HG02571 (cell line): Measurements from ENCODE around the gene GPRC6A.
"Not testable (repeated sequence)": the region's sequence is repeated elsewhere in the genome, so short reads cannot be mapped to it uniquely, and the experiment has no call there.

Experiments used
- ATAC-seq: cut with Tn5 transposase; IDR thresholded peaks from one replicate; pipeline ENCODE4 v1.9.1; 2021; ENCODE audit warnings: mild to moderate bottlenecking, moderate library complexity; ENCODE audit not compliant: unreplicated experiment

The GPRC6A gene, protein sequence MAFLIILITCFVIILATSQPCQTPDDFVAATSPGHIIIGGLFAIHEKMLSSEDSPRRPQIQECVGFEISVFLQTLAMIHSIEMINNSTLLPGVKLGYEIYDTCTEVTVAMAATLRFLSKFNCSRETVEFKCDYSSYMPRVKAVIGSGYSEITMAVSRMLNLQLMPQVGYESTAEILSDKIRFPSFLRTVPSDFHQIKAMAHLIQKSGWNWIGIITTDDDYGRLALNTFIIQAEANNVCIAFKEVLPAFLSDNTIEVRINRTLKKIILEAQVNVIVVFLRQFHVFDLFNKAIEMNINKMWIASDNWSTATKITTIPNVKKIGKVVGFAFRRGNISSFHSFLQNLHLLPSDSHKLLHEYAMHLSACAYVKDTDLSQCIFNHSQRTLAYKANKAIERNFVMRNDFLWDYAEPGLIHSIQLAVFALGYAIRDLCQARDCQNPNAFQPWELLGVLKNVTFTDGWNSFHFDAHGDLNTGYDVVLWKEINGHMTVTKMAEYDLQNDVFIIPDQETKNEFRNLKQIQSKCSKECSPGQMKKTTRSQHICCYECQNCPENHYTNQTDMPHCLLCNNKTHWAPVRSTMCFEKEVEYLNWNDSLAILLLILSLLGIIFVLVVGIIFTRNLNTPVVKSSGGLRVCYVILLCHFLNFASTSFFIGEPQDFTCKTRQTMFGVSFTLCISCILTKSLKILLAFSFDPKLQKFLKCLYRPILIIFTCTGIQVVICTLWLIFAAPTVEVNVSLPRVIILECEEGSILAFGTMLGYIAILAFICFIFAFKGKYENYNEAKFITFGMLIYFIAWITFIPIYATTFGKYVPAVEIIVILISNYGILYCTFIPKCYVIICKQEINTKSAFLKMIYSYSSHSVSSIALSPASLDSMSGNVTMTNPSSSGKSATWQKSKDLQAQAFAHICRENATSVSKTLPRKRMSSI

DNA sequence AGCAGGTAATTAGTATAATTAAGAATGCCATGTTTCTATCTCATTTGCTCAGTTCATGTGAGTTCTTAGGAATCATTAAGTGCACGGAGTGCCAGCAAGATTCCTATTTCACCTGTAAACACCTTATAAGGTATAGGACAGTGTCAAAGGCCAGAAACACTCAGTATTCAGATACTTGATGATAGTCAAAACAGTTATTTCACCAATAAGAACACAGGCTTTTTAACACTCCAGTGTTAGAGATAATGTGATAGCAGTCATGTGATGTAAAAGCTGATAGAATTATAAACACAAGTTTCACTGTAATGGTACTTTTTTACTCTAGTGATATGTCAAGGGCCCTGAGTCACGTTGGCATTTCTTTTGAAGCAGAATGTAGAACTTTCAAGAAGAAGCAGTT is at the start of gene GPRC6A:
Gene GPRC6A (minus strand): TSS at position 101 of the 400 bp plus-strand sequence. CDS start 70 bp downstream, at position 31.
- no peak for ATAC-seq

DNA sequence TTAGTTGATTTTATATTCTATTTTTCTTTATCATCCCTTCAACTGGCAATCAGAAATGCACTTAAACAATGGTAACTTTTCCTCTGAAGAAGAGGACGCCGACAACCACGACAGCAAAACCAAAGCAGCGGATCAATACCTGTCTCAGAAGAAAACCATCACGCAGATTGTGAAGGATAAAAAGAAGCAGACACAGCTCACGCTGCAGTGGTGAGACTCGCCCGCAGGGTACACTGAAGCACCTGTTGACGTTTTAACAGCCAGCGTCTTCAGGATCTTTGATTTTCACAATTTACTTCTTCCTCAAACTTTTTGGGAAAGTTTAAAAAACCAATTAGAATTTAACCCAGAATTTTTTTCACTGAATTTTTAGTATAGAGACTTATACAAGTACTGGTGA is 48.9 kb upstream of the GPRC6A start:
- ATAC-seq = no peak

DNA sequence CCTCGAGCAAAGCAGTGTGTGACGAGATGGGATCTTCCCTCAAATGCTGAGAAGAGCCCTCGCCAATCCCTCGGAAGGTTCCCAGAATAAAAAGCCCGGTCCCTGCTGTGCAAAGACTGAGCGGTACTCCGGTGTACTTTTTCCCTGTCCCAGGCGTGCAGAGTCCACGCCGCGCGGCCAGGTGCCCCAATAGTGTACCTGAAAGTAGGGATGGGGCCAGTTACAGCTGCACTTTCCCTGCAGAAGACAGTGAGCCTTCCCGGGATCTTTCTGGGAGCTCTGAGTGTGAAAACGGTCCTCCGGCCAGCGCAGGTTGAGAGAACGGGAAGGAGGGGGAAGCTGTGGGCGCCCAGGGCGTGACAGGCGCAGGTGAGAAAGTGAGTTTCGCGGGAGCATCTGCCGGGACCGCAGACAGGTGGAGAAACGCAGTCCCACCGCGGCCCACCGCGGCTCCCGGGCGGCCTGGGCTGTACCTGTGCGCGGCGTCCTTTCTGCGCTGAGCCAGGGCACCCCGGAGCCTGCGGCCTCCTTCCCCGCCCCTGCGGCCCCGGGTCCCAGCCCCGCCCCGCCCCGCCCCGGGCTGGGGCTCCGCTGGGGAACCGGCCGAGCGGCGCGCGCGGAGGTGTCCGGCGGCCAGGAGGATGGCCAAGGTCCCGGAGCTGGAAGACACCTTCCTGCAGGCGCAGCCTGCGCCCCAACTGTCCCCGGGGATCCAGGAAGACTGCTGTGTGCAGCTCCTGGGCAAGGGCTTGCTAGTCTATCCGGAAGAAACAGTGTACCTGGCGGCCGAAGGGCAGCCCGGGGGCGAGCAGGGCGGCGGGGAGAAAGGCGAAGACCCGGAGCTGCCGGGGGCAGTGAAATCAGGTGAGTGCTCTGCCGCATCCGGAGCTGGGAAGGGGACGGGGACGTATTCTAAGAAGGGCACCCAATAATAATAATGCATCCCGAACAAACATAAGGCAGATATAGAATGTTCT is 48.0 kb upstream of the GPRC6A start, which contains the start of gene RFX6:
Gene RFX6 (plus strand): TSS at position 608 of the 977 bp plus-strand sequence. CDS start 34 bp downstream, at position 642.
- no peak for ATAC-seq

DNA sequence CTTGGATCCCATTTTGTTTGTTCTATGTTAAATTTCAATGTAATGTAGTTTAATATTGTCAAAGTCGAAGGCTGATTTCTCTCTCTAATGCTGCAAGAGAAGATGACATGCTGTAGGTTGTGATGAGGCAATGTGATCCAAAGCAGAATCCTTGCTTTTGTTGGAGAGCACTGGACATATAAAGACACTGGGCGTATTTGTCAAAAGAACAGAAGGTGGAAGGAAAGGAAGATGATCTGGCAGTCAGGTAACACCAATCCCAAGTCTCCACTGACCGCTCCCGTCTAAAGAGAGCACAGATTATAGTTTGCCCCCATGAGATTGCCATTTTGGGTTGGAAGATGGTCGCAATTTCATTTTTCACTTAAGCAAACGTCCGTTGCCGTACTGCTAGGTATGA is 47.2 kb upstream of the GPRC6A start:
- no peak for ATAC-seq

DNA sequence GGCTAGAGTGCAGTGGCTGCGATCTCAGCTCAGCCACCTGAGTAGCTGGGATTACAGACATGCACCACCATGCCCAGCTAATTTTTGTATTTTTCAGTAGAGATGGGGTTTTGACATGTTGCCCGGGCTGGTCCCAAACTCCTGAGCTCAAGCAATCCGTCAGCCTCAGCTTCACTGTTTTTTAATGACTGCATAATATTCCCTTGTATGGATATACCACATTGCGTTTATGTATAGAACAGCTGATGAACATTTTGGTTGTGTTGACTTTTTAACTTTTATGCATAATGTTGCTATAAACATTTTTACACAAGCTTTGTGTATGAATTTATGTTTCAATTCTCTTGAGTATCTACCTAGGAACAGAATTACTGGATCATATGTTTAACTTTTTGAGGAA is 43.9 kb upstream of the GPRC6A start:
- no peak for ATAC-seq

DNA sequence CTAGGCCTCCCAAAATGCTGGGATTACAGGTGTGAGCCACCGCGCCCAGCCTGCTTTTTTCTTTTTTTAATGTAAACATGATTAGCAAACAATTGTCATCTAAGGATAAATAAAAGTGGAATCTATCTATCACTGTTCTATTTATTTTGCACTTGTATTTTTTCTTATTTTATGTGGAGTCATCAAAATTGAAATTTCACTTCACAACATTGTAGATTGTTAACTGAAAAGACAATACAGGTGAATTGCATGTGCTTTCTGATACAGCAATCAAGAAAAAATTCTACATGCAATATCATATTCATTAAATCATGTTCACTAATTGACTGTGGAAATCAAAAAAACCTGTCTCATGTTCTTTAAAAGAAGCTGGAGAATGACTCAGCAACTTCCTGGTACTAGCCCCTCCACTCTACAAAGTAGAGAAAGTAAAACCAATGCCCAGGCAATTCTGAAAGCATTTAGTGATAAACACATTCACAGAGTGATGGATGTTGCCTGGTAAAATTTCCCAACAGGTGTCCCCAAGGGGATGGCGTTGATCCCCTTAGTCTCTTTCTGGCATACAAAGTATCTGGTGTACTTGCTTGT is 37.5 kb upstream of the GPRC6A start:
- ATAC-seq = peak; percentile 61

DNA sequence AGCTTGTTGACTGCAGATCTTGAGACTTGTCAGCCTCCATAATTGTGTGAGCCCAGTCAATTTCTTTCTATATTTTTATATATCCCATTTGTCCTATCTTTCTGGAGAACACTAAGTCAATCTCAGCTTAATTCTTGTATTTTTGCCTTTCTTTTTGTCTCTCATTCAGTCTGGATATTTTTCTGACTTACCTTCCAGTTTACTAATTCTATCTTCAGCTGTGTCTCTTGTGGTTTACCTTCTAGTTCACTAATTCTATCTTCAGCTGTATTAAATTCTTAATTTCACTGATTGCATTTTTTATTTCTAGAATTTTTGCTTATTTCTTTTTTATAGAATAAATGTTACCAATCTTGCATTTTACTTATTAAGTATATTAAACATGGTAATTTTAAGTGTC is 30.4 kb upstream of the GPRC6A start:
- no peak for ATAC-seq

DNA sequence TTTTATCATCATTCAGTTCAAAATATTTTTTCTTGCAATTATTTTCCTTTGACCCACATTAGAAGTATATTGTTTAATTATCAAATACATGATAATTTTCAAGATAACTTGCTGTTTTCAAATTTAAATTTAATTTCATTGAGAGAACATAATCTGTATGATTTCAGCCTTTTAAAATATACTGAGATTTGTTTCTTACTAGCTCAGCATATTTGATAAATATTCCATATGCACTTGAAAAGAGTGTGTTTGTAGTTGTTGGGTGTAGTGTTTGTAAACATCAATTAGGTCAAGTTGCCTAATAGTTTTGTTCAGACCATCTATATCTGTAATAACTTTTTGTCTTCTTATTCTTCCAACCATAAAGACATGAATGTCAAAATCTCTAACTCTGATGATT is 29.2 kb upstream of the GPRC6A start:
- no peak for ATAC-seq

DNA sequence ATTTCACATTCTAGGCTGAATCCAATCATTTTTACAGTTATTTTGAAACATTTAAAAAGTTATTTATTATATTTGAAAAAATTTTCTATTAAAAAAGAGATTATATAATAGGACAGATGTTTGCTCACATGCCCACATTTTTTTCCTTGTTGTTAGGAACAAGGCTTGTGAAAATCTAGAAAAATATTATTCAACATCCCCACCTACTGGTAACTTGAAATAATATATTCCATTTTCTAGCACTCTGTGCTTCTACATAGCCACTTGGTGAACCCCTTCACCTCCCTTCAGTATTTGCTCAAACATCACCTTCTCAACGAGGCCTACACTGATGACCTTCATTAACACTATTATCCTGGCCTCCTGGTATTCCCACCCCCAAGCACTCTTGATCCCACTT is 18.3 kb upstream of the GPRC6A start:
- ATAC-seq = no peak

DNA sequence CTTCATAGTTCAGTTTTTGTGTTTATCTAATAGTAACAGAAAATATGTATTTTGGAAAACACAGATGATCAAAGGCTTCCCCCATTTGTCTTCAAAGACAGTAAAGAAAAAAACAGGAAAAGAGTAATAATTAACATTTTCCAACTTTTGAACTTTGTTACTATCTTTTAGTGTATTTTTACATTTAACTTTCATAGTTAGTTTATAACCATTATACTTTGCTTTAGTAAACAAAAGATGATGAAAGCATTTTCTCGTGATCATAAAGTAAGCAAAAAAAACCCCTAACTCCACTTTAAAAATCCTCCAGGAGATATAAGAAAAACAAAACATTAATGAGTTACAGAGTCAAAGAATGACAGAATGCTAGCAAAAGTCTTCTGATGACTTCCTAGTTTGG is 13.6 kb upstream of the GPRC6A start:
- ATAC-seq = no peak

DNA sequence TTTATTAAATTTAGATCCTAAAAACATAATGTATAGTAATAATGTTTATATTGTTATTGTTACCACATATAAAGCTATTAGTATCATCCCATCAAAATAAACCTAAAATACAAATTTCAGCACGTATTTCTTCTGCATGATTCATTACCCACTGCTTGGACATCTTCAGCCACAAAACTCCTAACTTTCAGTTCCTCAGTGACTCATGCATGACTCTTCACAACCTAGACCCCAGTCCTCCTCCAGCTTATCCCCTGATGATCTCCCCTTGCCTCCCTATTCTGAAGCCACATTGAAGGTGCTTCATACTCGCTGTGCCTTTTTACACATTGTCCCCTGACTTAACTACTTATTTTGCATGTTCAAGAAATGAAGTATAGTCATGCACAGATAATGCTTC is 11.2 kb upstream of the GPRC6A start:
- ATAC-seq = no peak

DNA sequence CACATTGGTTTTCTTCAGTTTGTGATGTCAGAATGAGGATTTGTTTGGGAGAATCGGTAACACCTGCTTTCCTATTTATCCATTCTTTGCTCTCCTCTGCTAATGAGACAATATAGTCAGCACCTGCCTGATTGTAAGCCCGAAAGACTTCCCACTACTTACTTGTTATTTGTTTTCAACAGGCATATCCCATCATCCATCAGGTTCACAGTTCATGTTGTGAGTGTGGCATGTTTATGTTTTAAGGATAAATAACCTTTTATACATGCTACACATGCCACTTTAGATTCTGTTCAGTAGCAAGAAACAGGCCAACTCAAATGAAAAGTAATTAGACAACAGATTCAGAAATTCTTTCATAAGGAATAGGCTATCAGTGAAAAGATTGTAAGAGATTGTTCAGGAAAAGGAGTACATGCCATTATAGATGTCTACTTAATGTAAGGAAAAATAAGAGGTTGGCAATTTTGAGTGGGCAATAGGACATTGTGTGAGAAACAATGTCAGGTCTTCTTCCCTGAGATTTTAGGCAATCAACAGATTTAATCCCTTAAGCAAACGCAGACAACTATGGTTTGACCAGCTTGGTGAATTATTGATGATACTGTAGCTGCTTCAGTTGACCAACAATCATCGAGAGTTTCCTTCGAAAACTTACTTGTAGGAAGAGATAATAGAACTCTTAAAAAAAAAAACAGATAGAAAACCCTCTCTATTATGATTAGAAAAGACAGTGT is 7.9 kb upstream of the GPRC6A start:
- ATAC-seq = no peak

DNA sequence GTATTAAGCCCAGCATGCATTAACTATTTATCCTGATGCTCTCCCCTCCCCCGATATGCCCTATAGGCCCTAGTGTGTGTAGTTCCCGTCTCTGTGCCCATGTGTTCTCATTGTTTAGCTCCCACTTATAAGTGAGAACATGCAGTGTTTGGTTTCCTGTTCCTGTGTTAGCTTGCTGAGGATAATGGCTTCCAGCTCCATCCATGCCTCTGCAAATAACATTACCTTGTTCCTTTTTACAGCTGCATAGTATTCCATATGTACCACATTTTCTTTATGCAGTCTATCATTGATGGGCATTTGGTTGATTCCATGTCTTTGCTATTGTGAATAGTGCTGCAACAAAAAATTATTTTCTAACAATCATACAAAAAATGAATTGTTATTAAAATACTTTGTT is 5.6 kb upstream of the GPRC6A start:
- ATAC-seq = not testable (repeated sequence)

DNA sequence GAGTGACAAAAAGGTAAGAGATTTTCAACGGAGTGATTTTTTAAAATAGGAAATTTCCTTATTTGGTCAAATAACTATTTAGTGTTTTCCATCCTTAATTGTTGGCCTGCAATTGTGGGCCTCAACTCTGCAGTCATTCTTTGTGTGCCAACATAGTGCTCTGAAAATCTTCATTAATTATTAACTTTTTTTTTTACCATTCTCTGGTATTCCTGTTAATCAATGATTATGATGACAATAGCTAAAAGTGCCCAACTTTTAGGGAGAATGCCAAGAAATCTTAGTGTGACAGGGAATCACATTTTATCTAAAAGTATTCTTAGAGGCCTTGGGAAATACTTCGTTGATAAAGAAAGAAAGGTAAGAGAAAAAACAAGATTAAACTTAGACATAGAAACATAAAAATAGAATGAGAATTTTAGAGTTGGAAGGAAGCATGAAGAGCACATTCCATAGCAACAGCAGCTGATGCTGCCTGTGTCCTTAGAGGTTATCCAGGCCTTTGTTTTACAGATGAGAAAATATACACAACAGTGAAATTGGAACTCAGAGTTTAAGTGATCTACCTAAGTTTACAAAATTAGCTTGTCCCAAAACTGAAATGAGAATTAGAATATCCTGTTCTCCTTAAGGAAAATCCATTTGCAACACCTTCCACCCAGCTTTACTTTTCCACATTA is 1.2 kb downstream of the GPRC6A start:
- no peak for ATAC-seq

DNA sequence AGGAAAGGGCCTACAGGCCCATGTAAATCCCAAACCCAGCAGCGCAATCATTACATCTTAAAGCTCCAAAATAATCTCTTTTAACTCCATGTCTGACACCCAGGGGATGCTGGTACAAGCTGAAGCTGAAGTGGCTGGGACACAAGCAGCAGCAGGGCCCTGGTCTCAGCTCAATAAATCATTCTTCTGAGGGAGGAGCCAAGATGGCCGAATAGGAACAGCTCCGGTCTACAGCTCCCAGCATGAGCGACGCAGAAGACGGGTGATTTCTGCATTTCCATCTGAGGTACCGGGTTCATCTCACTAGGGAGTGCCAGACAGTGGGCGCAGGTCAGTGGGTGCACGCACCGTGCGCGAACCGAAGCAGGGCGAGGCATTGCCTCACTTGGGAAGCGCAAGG is 12.5 kb downstream of the GPRC6A start:
- ATAC-seq = not testable (repeated sequence)

DNA sequence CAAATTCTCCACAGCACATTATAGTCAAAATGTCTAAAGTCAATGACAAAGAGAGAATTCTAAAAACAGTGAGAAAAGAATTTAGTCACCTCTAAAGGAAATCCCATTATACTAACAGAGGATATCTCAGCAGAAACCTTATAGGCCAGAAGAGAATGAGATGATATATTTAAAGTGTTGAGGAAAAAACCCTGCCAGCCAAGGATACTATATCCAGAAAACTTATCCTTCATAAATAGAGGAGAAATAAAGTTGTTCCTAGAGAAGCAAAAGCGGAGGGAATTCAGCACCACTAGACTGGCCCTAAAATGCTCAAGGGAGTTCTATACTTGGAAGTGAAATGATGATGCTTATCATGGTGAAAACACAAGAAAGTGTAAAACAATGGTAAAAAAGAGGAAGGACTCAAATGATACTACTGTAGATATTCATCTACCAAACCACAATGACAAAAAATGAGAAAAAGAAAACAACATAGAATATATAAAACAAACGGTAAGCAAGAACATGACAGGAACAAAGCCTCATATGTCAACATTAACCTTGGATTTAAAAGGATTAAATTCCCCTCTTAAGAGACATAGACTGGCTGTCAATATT is 16.7 kb downstream of the GPRC6A start:
- no peak for ATAC-seq

DNA sequence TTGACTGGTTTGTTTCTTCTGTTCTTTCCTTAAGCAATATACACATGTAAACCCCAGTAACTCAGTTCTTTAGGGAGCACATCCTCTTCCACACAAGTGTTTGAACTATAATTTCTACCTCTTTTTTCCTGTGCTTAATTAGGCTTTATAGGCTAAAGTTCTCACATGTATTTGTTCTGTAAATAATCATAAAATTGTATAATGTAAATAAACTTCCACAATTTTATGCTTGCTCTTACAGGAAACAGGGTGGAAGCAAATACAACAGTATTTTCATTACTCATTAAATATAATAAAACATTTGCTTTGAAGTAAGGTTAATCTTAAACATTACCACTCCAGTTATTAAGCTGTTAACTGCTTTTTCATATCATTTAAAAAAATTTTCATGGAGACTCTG is 26.9 kb downstream of the GPRC6A start:
- no peak for ATAC-seq

DNA sequence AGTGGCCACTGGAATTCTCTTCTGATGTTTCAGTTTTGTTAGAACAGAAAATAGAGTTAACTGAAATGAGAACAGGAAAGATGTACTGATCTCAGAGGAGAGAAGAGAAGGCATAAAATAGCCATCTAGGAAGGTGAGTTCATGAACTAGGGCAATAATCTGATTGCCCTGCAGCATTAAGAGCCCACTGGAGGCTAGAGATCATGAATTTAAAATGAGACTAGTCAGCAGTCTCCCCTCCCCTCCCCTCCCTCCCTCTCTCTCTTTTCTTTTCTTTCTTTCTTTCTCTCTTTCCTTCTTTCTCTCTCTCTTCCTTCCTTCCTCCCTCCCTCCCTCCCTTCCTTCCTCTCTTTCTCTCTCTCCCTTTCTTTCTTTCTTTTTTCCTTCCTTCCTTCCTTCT is 28.9 kb downstream of the GPRC6A start:
- no peak for ATAC-seq

DNA sequence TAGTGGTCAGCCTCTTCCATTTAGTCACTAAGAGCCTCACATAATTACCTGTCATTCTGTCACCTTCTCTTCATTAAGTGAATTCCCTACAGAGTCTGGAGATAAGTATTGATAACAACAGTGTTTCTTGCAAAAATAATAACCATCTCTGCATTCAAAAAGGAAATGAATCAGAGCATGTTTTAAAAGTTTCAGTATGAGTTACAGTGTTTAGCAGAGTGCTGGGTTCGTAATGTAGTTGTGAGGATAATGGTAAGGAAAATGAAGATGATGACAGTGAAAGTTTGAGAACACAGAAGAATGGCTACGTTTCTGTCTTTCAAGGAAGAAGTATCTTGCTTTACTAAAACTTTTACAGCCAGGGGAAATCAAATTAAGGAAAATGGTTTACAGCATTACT is 31.3 kb downstream of the GPRC6A start:
- ATAC-seq = no peak
